Smooth muscle cell of the pulmonary artery (primary cell): ENCODE results near the gene USP17L26. TPM values are rescaled to one million over a fixed set of nuclear protein-coding genes. Genes with fewer than 3 reads are reported as not detected.

Source experiments
- total RNA-seq: library from RNA; depleted of rRNA; stranded (reverse); fragments of >200 nt; gene quantifications from 2 replicates; pipeline ENCODE4 v1.2.3, GENCODE V29; 2014

The USP17L26 gene
- total RNA-seq, result not detected in 2 replicates

GRCh38 chr4:9334358-9334757, at the start of gene USP17L26:
TSS of gene USP17L26 (plus strand) at chr4:9334658. CDS start at chr4:9334658, 0 bp downstream.

GRCh38 chr4:9324865-9325264, 9.6 kb upstream of the USP17L26 start, which contains the start of gene USP17L24:
TSS of gene USP17L24 (plus strand) at chr4:9325165. CDS start at chr4:9325165, 0 bp downstream.

GRCh38 chr4:9329611-9330010, 4.8 kb upstream of the USP17L26 start, which contains the start of gene USP17L25:
TSS of gene USP17L25 (plus strand) at chr4:9329911. CDS start at chr4:9329911, 0 bp downstream.

GRCh38 chr4:9339103-9339502, 4.6 kb downstream of the USP17L26 start, which contains the start of gene USP17L5:
TSS of gene USP17L5 (plus strand) at chr4:9339403. CDS start at chr4:9339403, 0 bp downstream.

GRCh38 chr4:9343848-9344247, 9.4 kb downstream of the USP17L26 start, which contains the start of gene USP17L27:
TSS of gene USP17L27 (plus strand) at chr4:9344148. CDS start at chr4:9344148, 0 bp downstream.

GRCh38 chr4:9348593-9348992, 14.1 kb downstream of the USP17L26 start, which contains the start of gene USP17L28:
TSS of gene USP17L28 (plus strand) at chr4:9348893. CDS start at chr4:9348893, 0 bp downstream.

GRCh38 chr4:9353338-9353737, 18.9 kb downstream of the USP17L26 start, which contains the start of gene USP17L29:
TSS of gene USP17L29 (plus strand) at chr4:9353638. CDS start at chr4:9353638, 0 bp downstream.

GRCh38 chr4:9362829-9363228, 28.4 kb downstream of the USP17L26 start, which contains the start of gene USP17L30:
TSS of gene USP17L30 (plus strand) at chr4:9363129. CDS start at chr4:9363129, 0 bp downstream.

Other genes with a start within 250 kb of the USP17L26 start
- gene FAM90A26, start 164.2 kb upstream of the USP17L26 start, total RNA-seq, result not detected in 2 replicates
- not detected in 2 replicates for gene USP17L10, start 124.0 kb upstream of the USP17L26 start, total RNA-seq
- not detected in 2 replicates for gene USP17L11, start 119.3 kb upstream of the USP17L26 start, total RNA-seq
- gene USP17L12, start 114.5 kb upstream of the USP17L26 start, total RNA-seq, result not detected in 2 replicates
- gene USP17L13, start 109.8 kb upstream of the USP17L26 start, total RNA-seq, result not detected in 2 replicates
- gene USP17L15, start 100.3 kb upstream of the USP17L26 start, total RNA-seq, result not detected in 2 replicates
- gene USP17L17, start 90.8 kb upstream of the USP17L26 start, total RNA-seq, result not detected in 2 replicates
- not detected in 2 replicates for gene USP17L18, start 86.0 kb upstream of the USP17L26 start, total RNA-seq
- not detected in 2 replicates for gene USP17L19, start 81.3 kb upstream of the USP17L26 start, total RNA-seq
- not detected in 2 replicates for gene USP17L20, start 76.5 kb upstream of the USP17L26 start, total RNA-seq
- not detected in 2 replicates for gene USP17L21, start 71.8 kb upstream of the USP17L26 start, total RNA-seq
- not detected in 2 replicates for gene USP17L22, start 67.0 kb upstream of the USP17L26 start, total RNA-seq
- gene USP17L24, start 9.5 kb upstream of the USP17L26 start, total RNA-seq, result not detected in 2 replicates
- gene USP17L25, start 4.7 kb upstream of the USP17L26 start, total RNA-seq, result not detected in 2 replicates
- not detected in 2 replicates for gene USP17L5, start 4.7 kb downstream of the USP17L26 start, total RNA-seq
- gene USP17L27, start 9.5 kb downstream of the USP17L26 start, total RNA-seq, result not detected in 2 replicates
- not detected in 2 replicates for gene USP17L28, start 14.2 kb downstream of the USP17L26 start, total RNA-seq
- gene USP17L29, start 19.0 kb downstream of the USP17L26 start, total RNA-seq, result not detected in 2 replicates
- gene USP17L30, start 28.5 kb downstream of the USP17L26 start, total RNA-seq, result not detected in 2 replicates
- not detected in 2 replicates for gene DEFB131A, start 109.8 kb downstream of the USP17L26 start, total RNA-seq